ENCODE measurements around the gene HOXB3. TPM values are rescaled to one million over a fixed set of nuclear protein-coding genes. Genes with fewer than 3 reads are reported as not detected.

The HOXB3 gene
- total RNA-seq, 4 donors from 2014 or later: 25.7 to 57.1 (median 34.9) TPM

DNA sequence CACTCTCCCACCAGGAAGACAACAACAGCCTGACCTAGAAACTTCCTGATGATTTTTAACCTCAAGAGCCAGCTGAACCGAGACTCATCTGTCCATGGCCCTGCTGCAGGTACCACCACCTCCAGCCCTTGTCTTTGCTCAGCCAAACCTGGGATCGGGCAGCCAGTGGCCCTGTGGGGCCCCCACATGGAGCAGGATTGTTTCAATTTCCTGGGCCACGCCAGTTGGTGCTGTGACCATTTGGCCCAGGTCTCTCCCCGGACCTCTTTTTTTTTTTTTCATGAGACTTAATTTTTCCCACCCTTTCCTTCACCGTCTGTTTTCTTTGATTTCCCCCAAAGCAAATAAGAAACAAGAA, 36.9 kb downstream of the HOXB3 start:
- no peaks in the 10 kb centered on the region for H3K9me3 ChIP-seq
- peaks cover 22 to 82% (median 45%) of the 10 kb centered on the region in 4 donors for H3K4me1 ChIP-seq
- 42 to 69% methylated on average over 2 to 5 of the region's 5 CpGs for WGBS, 2 donors (ENCODE audit: low coverage in 1 of 2)
- no peaks in the 10 kb centered on the region for H3K27me3 ChIP-seq
- H3K36me3 ChIP-seq: no peaks in the 10 kb centered on the region
- DNase-seq: no peak
- TF ChIP-seq POLR2AphosphoS5 (IDR thresholded peaks at IDR 0.05) (no peak), EP300 (IDR thresholded peaks at IDR 0.05; ENCODE audit: low read depth) (no peak), POLR2A (IDR thresholded peaks at IDR 0.05) (no peak)
- TF ChIP-seq, protein P1, sequence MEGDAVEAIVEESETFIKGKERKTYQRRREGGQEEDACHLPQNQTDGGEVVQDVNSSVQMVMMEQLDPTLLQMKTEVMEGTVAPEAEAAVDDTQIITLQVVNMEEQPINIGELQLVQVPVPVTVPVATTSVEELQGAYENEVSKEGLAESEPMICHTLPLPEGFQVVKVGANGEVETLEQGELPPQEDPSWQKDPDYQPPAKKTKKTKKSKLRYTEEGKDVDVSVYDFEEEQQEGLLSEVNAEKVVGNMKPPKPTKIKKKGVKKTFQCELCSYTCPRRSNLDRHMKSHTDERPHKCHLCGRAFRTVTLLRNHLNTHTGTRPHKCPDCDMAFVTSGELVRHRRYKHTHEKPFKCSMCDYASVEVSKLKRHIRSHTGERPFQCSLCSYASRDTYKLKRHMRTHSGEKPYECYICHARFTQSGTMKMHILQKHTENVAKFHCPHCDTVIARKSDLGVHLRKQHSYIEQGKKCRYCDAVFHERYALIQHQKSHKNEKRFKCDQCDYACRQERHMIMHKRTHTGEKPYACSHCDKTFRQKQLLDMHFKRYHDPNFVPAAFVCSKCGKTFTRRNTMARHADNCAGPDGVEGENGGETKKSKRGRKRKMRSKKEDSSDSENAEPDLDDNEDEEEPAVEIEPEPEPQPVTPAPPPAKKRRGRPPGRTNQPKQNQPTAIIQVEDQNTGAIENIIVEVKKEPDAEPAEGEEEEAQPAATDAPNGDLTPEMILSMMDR (IDR thresholded peaks at IDR 0.05): no peak
- in situ Hi-C loops (cut with MboI; ENCODE audit: low pct_ligation_motif_present in 1 of 4, low pct_unique_long_range_greater_than_20kb in 1 of 4, low sequenced_read_pairs in 3 of 4): no loop called here
- peak overlapping the region; percentile 89 to 95 (median 94) for H3K27ac ChIP-seq
- intact Hi-C loops (cut with DNase I; ENCODE audit: low total_unique reads): no loop called here
- H3K4me3 ChIP-seq: peak overlapping the region in 1 of 4 donors; percentile 26

DNA sequence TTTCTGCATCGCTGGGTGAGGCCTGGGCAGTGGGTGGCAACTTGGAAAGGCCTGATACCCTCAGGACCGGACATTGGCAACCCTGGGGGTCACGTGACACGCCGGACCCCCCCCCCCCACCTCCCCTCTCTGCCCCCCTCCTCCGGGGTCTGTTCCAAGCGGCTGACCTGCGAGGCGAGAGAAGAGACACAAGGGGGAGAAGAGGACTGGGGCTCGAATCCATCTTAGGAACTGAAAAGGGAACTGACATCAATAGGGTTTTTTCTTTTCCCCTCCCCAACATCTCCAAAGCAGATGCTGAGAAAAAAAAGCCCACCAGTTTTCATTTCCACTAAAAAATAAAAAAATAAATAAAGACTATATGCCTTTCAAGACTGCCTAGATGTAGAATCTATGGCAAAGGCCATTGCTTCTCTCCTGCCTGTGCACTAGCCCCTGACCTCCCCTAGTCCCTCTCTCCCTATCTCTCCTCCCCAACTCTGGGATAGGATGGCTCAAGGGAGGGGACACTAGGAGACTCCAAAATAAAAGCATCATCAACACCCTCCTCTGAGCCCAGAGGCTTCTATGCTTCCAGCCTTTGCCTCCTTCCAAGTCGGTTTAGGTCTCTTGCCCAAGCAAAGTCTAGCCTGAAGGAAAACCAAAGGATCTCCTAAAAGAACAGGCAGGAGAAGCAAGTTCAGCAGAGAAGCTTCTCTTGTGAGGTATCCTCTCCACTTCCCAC, 37.4 kb downstream of the HOXB3 start:
- intact Hi-C loops (cut with DNase I; ENCODE audit: low total_unique reads): no loop called here
- H3K27ac ChIP-seq: peak overlapping the region; percentile 89 to 95 (median 94)
- H3K27me3 ChIP-seq: no peaks in the 10 kb centered on the region
- no peak for TF ChIP-seq EP300 (IDR thresholded peaks at IDR 0.05; ENCODE audit: low read depth)
- TF ChIP-seq POLR2AphosphoS5 (IDR thresholded peaks at IDR 0.05): peak; percentile 27 to 52 (median 29)
- peak; percentile 20 for TF ChIP-seq POLR2A (IDR thresholded peaks at IDR 0.05)
- 45 to 100% methylated on average over 1 to 11 of the region's 11 CpGs for WGBS, 2 donors (ENCODE audit: low coverage in 1 of 2)
- in situ Hi-C loops (cut with MboI; ENCODE audit: low pct_ligation_motif_present in 1 of 4, low pct_unique_long_range_greater_than_20kb in 1 of 4, low sequenced_read_pairs in 3 of 4): no loop called here
- DNase-seq: no peak
- H3K4me1 ChIP-seq: peaks cover 18 to 82% (median 44%) of the 10 kb centered on the region in 4 donors
- peak overlapping the region in 1 of 4 donors; percentile 26 for H3K4me3 ChIP-seq
- H3K9me3 ChIP-seq: no peaks in the 10 kb centered on the region
- H3K36me3 ChIP-seq: no peaks in the 10 kb centered on the region

DNA sequence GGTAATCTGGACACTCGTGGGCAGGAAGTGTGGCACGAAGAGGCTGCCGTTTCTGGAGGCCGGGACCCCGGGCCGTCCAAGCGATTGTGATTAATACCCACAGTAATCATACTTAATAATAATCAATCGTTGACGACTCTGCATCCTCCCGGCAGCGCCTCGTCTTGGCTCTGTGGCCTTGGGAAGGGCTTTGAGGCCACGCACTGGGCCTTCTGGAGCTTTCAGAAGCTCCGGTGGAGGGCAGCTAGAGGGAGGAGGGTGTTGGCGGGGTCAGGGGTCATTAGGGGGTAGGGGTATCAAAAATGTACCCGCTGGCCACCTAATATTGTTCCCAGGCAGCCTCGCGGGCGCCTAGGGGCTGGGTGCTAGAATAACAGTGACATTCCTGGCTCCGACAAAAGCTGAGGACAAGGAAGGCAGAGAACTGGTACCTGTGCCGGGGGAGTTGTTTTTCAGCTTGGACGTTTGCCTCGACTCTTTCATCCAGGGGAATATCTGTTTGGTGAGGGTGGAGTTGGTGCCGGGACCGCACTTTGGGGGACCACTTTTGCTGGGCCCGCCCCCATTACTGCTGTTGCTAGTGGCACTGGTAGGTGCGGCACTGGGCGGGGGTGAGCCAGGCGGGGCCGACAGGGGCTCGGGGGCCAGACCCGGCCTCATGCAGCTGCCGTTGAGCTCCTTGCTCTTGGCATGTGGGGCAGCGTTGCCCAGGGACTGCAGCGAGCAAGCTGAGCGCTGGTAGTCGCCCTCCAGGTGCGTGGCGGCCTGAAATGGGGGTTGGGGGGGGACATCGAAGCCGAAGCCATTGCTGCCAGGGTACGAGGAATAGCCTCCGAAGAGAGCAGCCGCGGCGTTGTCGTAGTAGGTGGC, 38.2 kb downstream of the HOXB3 start:
- WGBS, 2 donors (ENCODE audit: low coverage in 1 of 2): 66 to 81% methylated on average over 14 to 47 of the region's 47 CpGs
- TF ChIP-seq EP300 (IDR thresholded peaks at IDR 0.05; ENCODE audit: low read depth) (no peak), POLR2AphosphoS5 (IDR thresholded peaks at IDR 0.05) (no peak), POLR2A (IDR thresholded peaks at IDR 0.05) (no peak)
- TF ChIP-seq, protein P1 (IDR thresholded peaks at IDR 0.05): no peak
- intact Hi-C loops (cut with DNase I; ENCODE audit: low total_unique reads): no loop called here
- Histone ChIP-seq H3K27me3 (no peaks in the 10 kb centered on the region), H3K9me3 (no peaks in the 10 kb centered on the region), H3K4me3 (no peak overlapping the region), H3K4me1 (peaks cover 12 to 82% (median 42%) of the 10 kb centered on the region in 4 donors), H3K36me3 (no peaks in the 10 kb centered on the region), H3K27ac (peak overlapping the region; percentile 89 to 95 (median 94))
- in situ Hi-C loops (cut with MboI; ENCODE audit: low pct_ligation_motif_present in 1 of 4, low pct_unique_long_range_greater_than_20kb in 1 of 4, low sequenced_read_pairs in 3 of 4): no loop called here
- DNase-seq: no peak

DNA sequence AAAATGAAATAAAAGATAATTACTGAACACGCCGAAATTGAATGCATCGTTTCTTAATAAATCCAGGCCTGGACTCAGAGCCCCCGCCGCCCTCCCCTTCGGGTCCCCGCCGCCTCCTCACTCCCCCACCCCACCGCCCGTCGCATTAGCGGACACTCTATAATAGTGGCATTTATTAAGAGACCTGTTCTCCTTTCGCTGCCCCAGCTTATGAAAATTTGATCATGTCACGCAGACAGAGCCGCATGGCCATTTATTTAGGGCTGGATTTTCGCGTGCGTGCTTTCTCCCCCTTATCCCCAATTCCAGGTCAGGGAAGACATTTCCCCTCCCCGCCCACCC, 38.9 kb downstream of the HOXB3 start:
- 76 to 84% methylated on average over 5 to 19 of the region's 19 CpGs for WGBS, 2 donors (ENCODE audit: low coverage in 1 of 2)

More for the DNA sequence above, 38.9 kb downstream of the HOXB3 start:
- in situ Hi-C loops (cut with MboI; ENCODE audit: low pct_ligation_motif_present in 1 of 4, low pct_unique_long_range_greater_than_20kb in 1 of 4, low sequenced_read_pairs in 3 of 4): no loop called here
- Histone ChIP-seq H3K4me1 (peaks cover 18 to 82% (median 42%) of the 10 kb centered on the region in 4 donors), H3K4me3 (peak overlapping the region in 1 of 4 donors; percentile 3), H3K27me3 (no peaks in the 10 kb centered on the region), H3K36me3 (no peaks in the 10 kb centered on the region), H3K9me3 (no peaks in the 10 kb centered on the region), H3K27ac (peak overlapping the region; percentile 89 to 95 (median 94))
- DNase-seq: no peak
- intact Hi-C loops (cut with DNase I; ENCODE audit: low total_unique reads): no loop called here
- TF ChIP-seq EP300 (IDR thresholded peaks at IDR 0.05; ENCODE audit: low read depth) (no peak), POLR2AphosphoS5 (IDR thresholded peaks at IDR 0.05) (no peak)

Measured in transverse colon (tissue), 4 donors.